HG02610 (cell line): ENCODE data around the gene BAIAP2L1.
"Not testable (repeated sequence)": the region's sequence is repeated elsewhere in the genome, so short reads cannot be mapped to it uniquely, and the experiment has no call there.

Source experiments
- ATAC-seq: cut with Tn5 transposase; IDR thresholded peaks from one replicate; pipeline ENCODE4 v1.9.1; 2021; ENCODE audit warnings: mild to moderate bottlenecking, moderate library complexity; ENCODE audit not compliant: unreplicated experiment

The BAIAP2L1 gene

GRCh38 chr7:98399462-98399861, 1.4 kb downstream of the BAIAP2L1 start:
- no peak for ATAC-seq

GRCh38 chr7:98398567-98399372, 2.1 kb downstream of the BAIAP2L1 start:
- no peak for ATAC-seq

GRCh38 chr7:98396768-98397167, 4.1 kb downstream of the BAIAP2L1 start:
- no peak for ATAC-seq

DNA sequence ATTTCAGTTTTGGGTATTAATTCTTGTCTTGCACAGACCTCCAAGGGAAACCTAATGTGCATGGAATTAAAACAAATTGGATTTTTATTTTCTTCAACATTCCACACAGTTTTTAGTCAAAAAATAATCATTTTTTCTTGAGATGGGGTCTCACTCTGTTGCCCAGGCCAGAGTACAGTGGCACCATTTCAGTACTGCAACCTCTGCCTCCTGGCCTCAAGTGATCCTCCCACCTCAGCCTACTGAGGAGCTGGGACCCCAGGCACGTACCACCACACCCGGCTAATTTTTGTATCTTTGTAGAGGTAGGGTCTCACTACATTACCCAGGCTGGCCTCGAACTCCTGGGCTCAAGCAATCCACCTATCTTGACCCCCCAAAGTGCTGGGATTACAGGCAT, 4.9 kb downstream of the BAIAP2L1 start:
- no peak for ATAC-seq

- no peak for ATAC-seq
Measured at GRCh38 chr7:98395481-98395880, 5.4 kb downstream of the BAIAP2L1 start.

GRCh38 chr7:98394377-98394836, 6.5 kb downstream of the BAIAP2L1 start:
- ATAC-seq: no peak

GRCh38 chr7:98387544-98388226, 13.2 kb downstream of the BAIAP2L1 start:
- no peak for ATAC-seq

GRCh38 chr7:98387131-98387530, 13.8 kb downstream of the BAIAP2L1 start:
- ATAC-seq: no peak

- not testable (repeated sequence) for ATAC-seq
Measured at GRCh38 chr7:98385532-98385931, 15.4 kb downstream of the BAIAP2L1 start.

GRCh38 chr7:98378210-98378819, 22.6 kb downstream of the BAIAP2L1 start:
- no peak for ATAC-seq

GRCh38 chr7:98376711-98377110, 24.2 kb downstream of the BAIAP2L1 start:
- ATAC-seq: no peak

DNA sequence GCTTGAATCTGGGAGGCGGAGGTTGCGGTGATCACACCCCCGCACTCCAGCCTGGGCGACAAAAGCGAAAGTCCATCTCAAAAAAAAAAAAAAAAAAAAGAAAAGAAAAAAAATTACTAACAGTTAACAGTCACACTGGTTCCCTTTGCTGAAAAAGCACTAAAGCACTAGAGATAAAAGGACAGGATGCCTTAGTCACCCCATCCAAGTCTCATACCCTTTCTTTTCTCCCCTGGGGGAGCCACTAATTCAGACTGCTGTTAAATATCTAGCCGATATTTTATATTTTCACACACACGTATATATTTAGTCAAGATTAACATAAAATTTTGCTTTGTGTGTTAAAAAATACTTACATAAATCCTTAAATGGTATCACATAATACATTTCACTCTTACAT, 25.2 kb downstream of the BAIAP2L1 start:
- ATAC-seq: no peak

GRCh38 chr7:98374285-98374680, 26.6 kb downstream of the BAIAP2L1 start:
- ATAC-seq: no peak

DNA sequence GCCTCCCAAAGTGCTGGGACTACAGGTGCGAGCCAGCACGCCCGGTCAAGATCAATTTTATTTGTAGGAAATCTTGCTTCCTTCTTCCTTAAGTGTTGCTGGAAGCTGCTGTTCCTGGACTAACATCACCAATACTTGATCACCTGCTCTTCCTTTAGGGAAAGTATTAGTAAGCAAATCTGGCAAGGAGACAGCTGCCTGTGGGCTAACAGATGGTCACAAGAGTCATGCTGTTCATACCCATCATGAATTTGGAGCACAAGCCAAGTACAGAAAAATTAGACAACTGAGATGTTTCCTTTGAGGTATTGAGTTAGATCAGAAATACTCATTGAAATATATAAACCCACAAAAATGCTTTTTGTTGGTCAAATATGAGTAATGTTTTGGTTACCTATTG, 27.9 kb downstream of the BAIAP2L1 start:
- ATAC-seq: no peak

- no peak for ATAC-seq
Measured at GRCh38 chr7:98369726-98370125, 31.2 kb downstream of the BAIAP2L1 start.

GRCh38 chr7:98368716-98369115, 32.2 kb downstream of the BAIAP2L1 start:
- no peak for ATAC-seq

GRCh38 chr7:98366562-98366938, 34.3 kb downstream of the BAIAP2L1 start:
- ATAC-seq: no peak

DNA sequence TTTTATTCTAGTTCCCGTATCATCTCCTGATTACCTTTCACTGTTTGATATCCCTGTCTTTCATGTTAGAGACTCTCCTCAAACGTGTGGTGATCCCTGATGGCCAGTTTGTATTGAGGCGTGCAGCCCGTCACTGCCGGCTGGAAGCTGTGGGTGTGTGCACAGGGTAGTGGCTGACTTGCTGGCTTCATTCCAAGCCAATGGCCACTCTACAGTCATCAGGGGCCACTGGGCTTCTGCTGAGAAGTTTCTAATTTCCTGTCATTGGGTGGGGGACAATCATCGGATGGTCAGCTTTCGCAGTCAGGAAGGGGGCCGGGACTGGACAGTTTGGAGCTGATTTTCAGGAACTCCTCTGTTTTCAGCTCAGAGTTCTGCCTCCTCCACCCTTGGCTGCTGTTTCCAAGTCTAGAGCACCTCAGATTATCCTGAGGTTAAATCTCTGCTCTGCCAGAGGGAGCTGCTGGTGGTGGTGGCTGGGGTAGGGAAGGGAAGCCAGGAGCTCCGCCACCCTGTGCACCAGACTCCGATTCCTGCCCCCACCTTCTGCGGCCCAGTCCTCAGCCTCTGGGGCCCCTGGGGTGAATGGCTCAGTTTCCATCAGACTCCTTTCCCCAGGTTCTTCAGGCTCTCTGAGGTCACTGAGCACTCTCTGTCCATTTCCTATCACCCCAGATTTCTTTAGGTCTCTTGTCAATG, 34.9 kb downstream of the BAIAP2L1 start:
- no peak for ATAC-seq

- ATAC-seq: no peak
Measured at GRCh38 chr7:98364220-98364619, 36.7 kb downstream of the BAIAP2L1 start.

GRCh38 chr7:98362517-98362916, 38.4 kb downstream of the BAIAP2L1 start:
- no peak for ATAC-seq
